Omental fat pad (tissue), 4 donors: Measurements from ENCODE around the gene TMIGD1. TPM values are rescaled to one million over a fixed set of nuclear protein-coding genes. Genes with fewer than 3 reads are reported as not detected.

Experiments
- ATAC-seq: fragments of 150-250 bp; one replicate; pipeline ENCODE4 v1.9.1; 2016; ENCODE audit warnings: mild to moderate bottlenecking, moderate library complexity; ENCODE audit not compliant: low FRiP score
- DNase-seq: peaks from one replicate; pipeline ENCODE4 v3.0.0-alpha.2; 2019; ENCODE audit warnings: low spot score
- CTCF ChIP-seq, 3 donors: fragments of 450-650 bp; IDR thresholded peaks; one replicate each; pipeline ENCODE4 v1.5.1; 2016 to 2017; ENCODE audit warnings: antibody characterized with exemption in 3 of 3, mild to moderate bottlenecking in 3 of 3, moderate library complexity in 2 of 3
- small RNA-seq: library from RNA; depleted of rRNA; stranded (forward); fragments of <200 nt; gene quantifications from one replicate; pipeline ENCODE3, GENCODE V24; 2016
- total RNA-seq, 4 donors: library from RNA; depleted of rRNA; stranded (reverse); fragments of >200 nt; gene quantifications; one replicate each; pipeline ENCODE4 v1.1.0, GENCODE V29; 2016

TMIGD1 gene
- total RNA-seq, 4 donors from 2014 or later: not detected

GRCh38 chr17:30274887-30275286 is 59.0 kb downstream of the TMIGD1 start:
- no peak for DNase-seq
- no peak for TF ChIP-seq CTCF (IDR thresholded peaks at IDR 0.05)
- ATAC-seq: no peak

GRCh38 chr17:30273373-30273772 is 60.5 kb downstream of the TMIGD1 start:
- no peak for DNase-seq
- no peak for TF ChIP-seq CTCF (IDR thresholded peaks at IDR 0.05)
- no peak for ATAC-seq

- no peak for ATAC-seq
- no peak for DNase-seq
- TF ChIP-seq CTCF (IDR thresholded peaks at IDR 0.05): no peak
These were observed 62.8 kb downstream of the TMIGD1 start for GRCh38 chr17:30271102-30271501.

GRCh38 chr17:30267625-30268024 is 66.2 kb downstream of the TMIGD1 start:
- no peak for ATAC-seq
- DNase-seq: no peak
- no peak for TF ChIP-seq CTCF (IDR thresholded peaks at IDR 0.05)

Small RNA genes lying within 50 kb of the gene (small RNA-seq; reads per million reads assigned to genes)
- gene RF00019 (not detected), gene RNU6-1267P (not detected), gene RNU6-990P (not detected)

Other genes with a start within 250 kb of the TMIGD1 start
- gene NSRP1, start 217.2 kb downstream of the TMIGD1 start, total RNA-seq: 10 to 100 TPM; 17.4 to 35.2 (median 25.1) TPM
- gene SLC6A4, start 98.4 kb downstream of the TMIGD1 start, total RNA-seq: 1 to 10 TPM; 1.1 to 2.3 (median 1.2) TPM
- gene BLMH, start 42.1 kb downstream of the TMIGD1 start, total RNA-seq: 10 to 100 TPM; 19.1 to 33.9 (median 28.3) TPM
- gene CPD, start 44.9 kb upstream of the TMIGD1 start, total RNA-seq: 100 to 1,000 TPM in 1 of 4 donors, 10 to 100 TPM in 3; 57.2 to 101 (median 82.2) TPM
- gene GOSR1, start 143.4 kb upstream of the TMIGD1 start, total RNA-seq: 10 to 100 TPM; 41.6 to 58.7 (median 48.8) TPM